OCI-M2 (cell line): ENCODE data around the gene ALAS1.

Experiments
- DNase-seq: peaks from one replicate; lab custom pipeline; 2025; ENCODE audit not compliant: unreplicated experiment; lab: John Stamatoyannopoulos, UW

The ALAS1 gene

GRCh38 chr3:52248816-52249547, 51.0 kb downstream of the ALAS1 start:
- no peak for DNase-seq

GRCh38 chr3:52249683-52250082, 51.7 kb downstream of the ALAS1 start:
- no peak for DNase-seq

DNA sequence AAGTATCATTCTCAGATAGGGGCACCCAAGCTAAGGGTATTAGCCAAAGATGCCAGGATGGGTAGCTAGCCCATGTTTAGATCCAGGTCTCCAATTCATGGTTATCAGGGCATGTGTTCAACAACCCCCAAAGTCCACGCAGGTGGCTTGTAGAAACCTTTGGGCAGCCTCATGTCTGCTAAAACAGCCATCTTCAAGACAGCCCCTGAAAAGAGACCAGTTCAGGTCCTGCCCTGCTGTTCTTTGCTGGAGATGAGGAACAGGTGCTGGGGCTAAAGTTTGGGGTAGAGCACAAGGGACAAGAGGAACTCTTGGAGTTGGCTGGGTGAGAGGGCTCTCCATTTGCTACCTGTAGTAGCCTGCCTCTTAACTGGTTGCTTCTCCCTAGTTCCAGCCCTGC, 52.2 kb downstream of the ALAS1 start:
- DNase-seq: no peak

DNA sequence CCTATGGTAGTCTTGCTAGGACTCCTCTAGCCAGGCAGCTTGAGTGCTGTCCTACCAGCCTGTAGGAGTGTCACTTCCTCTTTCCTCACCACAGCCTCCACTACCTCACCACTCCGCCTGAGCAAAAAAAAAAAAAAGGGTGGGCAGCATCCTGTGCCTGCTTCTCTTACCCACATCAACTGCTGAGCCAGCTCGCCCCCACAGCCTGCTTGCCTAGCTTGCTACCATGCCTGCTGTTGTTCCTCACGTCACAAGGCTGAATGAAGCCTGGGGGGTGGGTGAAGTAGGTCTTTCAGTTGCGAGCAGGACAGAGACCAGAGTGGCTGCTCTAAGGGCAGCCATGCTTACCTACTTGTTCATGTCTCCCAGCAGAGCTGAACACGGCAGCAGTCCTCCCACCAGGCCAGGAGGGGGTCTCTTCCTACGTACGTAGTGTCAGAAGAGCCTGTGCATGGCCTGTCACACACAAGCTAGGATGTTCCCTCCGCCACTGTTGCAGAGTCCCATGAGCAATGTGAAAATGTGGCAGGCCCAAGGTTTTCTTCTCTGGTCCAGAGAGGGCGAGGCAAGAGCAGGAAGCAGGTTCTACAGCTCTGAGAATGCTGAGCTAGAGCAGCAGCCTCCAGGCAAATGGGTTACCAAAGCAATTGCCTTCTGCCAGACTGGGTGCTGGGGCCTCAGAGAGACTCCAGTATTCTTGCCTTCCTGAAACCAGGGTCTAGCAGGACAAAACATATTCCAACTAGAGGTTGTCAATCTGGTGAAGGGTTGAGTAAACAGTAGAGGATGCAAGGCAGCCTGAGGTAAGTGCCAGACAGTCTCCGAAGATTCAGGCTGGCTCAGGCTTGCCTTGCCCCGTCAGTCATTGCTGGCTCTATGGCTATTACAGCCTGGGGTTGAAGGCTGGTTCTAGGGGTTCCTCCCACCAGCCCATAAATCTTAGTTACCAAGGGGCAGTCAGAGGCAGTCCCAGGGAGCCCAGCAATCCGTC, 55.6 kb downstream of the ALAS1 start:
- DNase-seq: no peak

GRCh38 chr3:52254608-52255007, 56.6 kb downstream of the ALAS1 start:
- DNase-seq: no peak

DNA sequence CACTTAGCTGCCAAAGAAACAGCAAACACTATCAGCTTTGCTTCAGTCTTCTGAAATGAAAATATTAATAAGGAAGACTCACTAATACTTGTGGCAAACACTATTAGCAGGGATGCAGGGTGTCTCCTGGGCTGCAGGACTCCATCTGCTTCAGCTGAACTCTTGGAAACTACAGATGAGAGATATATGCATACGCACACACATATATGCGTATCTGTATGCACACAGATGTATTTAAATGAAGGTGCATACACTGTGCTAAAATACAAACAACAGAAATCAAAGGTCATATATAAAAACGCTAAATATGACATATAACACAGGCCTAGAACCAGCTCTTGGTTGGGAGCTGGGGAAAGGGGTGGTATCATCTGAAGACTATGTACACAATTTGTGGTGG, 58.2 kb downstream of the ALAS1 start:
- DNase-seq: no peak

- no peak for DNase-seq
Observed at GRCh38 chr3:52256622-52257021, 58.7 kb downstream of the ALAS1 start.

- no peak for DNase-seq
Observed at GRCh38 chr3:52257911-52258310, 60.0 kb downstream of the ALAS1 start.

DNA sequence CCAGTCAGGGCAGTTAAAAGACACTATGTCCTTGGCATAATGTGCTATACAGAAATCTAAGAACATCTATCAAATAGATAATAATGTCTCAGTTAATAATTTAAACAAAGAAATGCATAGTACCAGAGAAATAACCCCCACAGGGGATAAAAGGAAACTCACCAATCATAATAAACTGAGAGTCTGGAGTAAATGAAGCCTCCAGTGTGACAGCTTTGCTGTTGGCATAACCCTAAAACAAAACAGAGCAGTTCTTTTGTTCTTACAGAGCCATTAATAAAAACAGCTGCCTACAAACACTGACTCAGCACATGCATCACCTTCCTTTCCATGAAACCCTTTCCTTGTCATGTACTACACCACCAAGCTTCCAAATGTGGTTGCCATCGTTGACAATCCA, 61.1 kb downstream of the ALAS1 start:
- no peak for DNase-seq

DNA sequence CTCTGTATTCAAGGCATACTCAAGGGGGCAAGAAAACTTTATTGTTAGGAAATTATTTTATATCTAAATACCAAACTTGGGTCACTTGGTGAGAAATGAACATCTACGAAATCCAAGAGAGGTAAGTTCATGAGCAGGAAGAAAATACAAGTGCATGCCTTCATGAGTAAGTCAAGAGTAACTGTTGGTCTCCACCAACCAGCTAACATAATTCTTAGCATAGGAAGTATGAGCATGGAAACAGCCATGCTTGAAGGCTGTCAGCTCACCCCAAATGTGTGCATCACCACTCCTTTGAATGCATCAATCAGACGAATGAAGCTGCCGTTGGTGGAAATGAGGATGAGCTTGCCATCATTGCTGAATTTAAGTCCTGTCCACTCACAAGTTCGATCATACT, 61.5 kb downstream of the ALAS1 start:
- no peak for DNase-seq

GRCh38 chr3:52262447-52262846, 64.5 kb downstream of the ALAS1 start:
- no peak for DNase-seq
